Heart left ventricle (tissue), 13 donors: ENCODE measurements around the gene SPINK9.
"Not testable (repeated sequence)": the region's sequence is repeated elsewhere in the genome, so short reads cannot be mapped to it uniquely, and the experiment has no call there.

Source experiments
- CTCF ChIP-seq, 12 donors: fragments of 200-600 bp; sonication (generic) in 4 of 12; IDR thresholded peaks; one replicate each; pipeline versions ENCODE4 v1.5.0 to v1.8.0; 2018 to 2022; ENCODE audit warnings: antibody characterized with exemption in 12 of 12, mild to moderate bottlenecking in 5 of 12
- POLR2A ChIP-seq, 2 donors: fragments of 450-650 bp; IDR thresholded peaks; one replicate each; pipeline ENCODE4 v1.6.1; 2017; ENCODE audit warnings: antibody characterized with exemption in 2 of 2, mild to moderate bottlenecking in 2 of 2, moderate library complexity in 2 of 2
- donor health status: ischemic (EF 13 %, LVEDD 7.1; RV severe dilation, severe dysfunction).
- donor health status: DM: no; HTN: yes; CAD: no.
- donor health status: DM: no; HTN: no; CAD: no.
- donor health status: ischemic (EF 25% LVEDD 6.9; RV normal size, moderate dysfunction).
- donor health status: ischemic (EF 25% LVEDD 5.7; RV mildly dilated, moderate dysfunction).
- donor health status: ischemic (EF 35%, LVEDD 5.7; RV mildly dilated, moderate dysfunction).
- donor health status: nonischemic (EF 11% LVEDD 7.7; RV severe dilation, severe dysfunction).
- donor health status: DM: yes; HTN: yes; CAD: no.
- donor health status: PGD.
- donor health status: ischemic (EF 29% LVEDD 5.4; RV normal size, mild dysfunction).
- donor health status: nonischemic (EF 23%, LVEDD 6.1; RV moderate dilation, normal function).

DNA sequence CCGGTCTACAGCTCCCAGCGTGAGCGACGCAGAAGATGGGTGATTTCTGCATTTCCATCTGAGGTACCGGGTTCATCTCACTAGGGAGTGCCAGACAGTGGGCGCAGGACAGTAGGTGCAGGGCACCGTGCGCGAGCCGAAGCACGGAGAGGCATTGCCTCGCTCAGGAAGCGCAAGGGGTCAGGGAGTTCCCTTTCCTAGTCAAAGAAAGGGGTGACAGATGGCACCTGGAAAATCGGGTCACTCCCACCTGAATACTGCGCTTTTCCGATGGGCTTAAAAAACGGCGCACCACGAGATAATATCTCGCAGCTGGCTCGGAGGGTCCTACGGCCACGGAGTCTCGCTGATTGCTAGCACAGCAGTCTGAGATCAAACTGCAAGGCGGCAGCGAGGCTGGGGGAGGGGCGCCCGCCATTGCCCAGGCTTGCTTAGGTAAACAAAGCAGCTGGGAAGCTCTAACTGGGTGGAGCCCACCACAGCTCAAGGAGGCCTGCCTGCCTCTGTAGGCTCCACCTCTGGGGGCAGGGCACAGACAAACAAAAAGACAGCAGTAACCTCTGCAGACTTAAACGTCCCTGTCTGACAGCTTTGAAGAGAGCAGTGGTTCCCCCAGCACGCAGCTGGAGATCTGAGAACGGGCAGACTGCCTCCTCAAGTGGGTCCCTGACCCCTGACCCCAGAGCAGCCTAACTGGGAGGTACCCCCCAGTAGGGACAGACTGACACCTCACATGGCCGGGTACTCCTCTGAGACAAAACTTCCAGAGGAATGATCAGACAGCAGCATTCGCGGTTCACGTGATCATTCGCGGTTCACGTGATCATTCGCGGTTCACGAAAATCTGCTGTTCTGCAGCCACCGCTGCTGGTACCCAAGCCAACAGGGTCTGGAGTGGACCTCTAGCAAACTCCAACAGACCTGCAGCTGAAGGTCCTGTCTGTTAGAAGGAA, 15.1 kb upstream of the SPINK9 start:
- not testable (repeated sequence) for TF ChIP-seq CTCF, POLR2A (IDR thresholded peaks at IDR 0.05)
